Osteoblast (primary cell): ENCODE measurements around the gene PABPN1. TPM values are rescaled to one million over a fixed set of nuclear protein-coding genes. Genes with fewer than 3 reads are reported as not detected.

ENCODE experiments used
- DNase-seq: peaks from one replicate; pipeline ENCODE4 v3.0.0; 2011; ENCODE audit warnings: low spot score, mixed read lengths; ENCODE audit not compliant: insufficient read length; ENCODE audit errors: missing footprints
- H2AFZ ChIP-seq: 2 replicates; pipeline ENCODE4 v1.6.0; 2011; ENCODE audit warnings: mild to moderate bottlenecking, low read length
- H3K27ac ChIP-seq: 2 replicates; pipeline ENCODE4 v1.5.1; 2011; ENCODE audit warnings: mild to moderate bottlenecking, low read depth, low read length, moderate library complexity
- H3K27me3 ChIP-seq: 2 replicates; pipeline ENCODE4 v1.6.0; 2012; ENCODE audit warnings: mild to moderate bottlenecking, control low read depth, inconsistent platforms, low read length, moderate library complexity; ENCODE audit not compliant: insufficient read depth
- H3K36me3 ChIP-seq: 2 replicates; pipeline ENCODE4 v1.5.1; 2011; ENCODE audit warnings: mild to moderate bottlenecking, low read length, control low read depth, moderate library complexity; ENCODE audit not compliant: insufficient read depth
- H3K4me1 ChIP-seq: 2 replicates; pipeline ENCODE4 v1.5.1; 2011; ENCODE audit warnings: mild to moderate bottlenecking, low read length, control low read depth, moderate library complexity; ENCODE audit not compliant: insufficient read depth
- H3K4me2 ChIP-seq: 2 replicates; pipeline ENCODE4 v1.6.0; 2011; ENCODE audit warnings: mild to moderate bottlenecking, low read length; ENCODE audit not compliant: insufficient read depth
- H3K4me3 ChIP-seq: fragments of 200-600 bp; sonication (generic); 3 replicates; pipeline ENCODE4 v1.5.1; 2012; ENCODE audit warnings: mild to moderate bottlenecking, low read length, inconsistent platforms; ENCODE audit not compliant: insufficient read depth
- H3K79me2 ChIP-seq: 2 replicates; pipeline ENCODE4 v1.6.0; 2012; ENCODE audit warnings: mild to moderate bottlenecking, low read length, control low read depth, inconsistent platforms; ENCODE audit not compliant: insufficient read depth
- H3K9me3 ChIP-seq: 2 replicates; pipeline ENCODE4 v1.5.1; 2011; ENCODE audit warnings: low read depth, low read length, control low read depth
- H4K20me1 ChIP-seq: 2 replicates; pipeline ENCODE4 v1.6.0; 2012; ENCODE audit warnings: mild to moderate bottlenecking, low read length, control low read depth; ENCODE audit not compliant: insufficient read depth
- total RNA-seq: library from RNA; depleted of rRNA; stranded (reverse); fragments of >200 nt; gene quantifications from 2 replicates; pipeline ENCODE4 v1.2.3, GENCODE V29; 2012
- TF ChIP-seq, protein P1 (sequence below): IDR thresholded peaks from 2 replicates; pipeline ENCODE4 v1.5.1; 2011; ENCODE audit warnings: mild to moderate bottlenecking, low read depth, low read length, moderate library complexity; ENCODE audit errors: extremely low read depth

The PABPN1 gene
- total RNA-seq, 1 donor: 42.3 TPM

GRCh38 chr14:23349156-23349845 is 28.0 kb downstream of the PABPN1 start:
- no peaks in the 10 kb centered on the region for H3K36me3 ChIP-seq
- H3K4me3 ChIP-seq: no peak overlapping the region
- peak; percentile 74 for DNase-seq
- TF ChIP-seq, protein P1, sequence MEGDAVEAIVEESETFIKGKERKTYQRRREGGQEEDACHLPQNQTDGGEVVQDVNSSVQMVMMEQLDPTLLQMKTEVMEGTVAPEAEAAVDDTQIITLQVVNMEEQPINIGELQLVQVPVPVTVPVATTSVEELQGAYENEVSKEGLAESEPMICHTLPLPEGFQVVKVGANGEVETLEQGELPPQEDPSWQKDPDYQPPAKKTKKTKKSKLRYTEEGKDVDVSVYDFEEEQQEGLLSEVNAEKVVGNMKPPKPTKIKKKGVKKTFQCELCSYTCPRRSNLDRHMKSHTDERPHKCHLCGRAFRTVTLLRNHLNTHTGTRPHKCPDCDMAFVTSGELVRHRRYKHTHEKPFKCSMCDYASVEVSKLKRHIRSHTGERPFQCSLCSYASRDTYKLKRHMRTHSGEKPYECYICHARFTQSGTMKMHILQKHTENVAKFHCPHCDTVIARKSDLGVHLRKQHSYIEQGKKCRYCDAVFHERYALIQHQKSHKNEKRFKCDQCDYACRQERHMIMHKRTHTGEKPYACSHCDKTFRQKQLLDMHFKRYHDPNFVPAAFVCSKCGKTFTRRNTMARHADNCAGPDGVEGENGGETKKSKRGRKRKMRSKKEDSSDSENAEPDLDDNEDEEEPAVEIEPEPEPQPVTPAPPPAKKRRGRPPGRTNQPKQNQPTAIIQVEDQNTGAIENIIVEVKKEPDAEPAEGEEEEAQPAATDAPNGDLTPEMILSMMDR: no peak
- no peak overlapping the region for H3K27ac ChIP-seq
- H4K20me1 ChIP-seq: peaks cover 5% of the 10 kb centered on the region
- H2AFZ ChIP-seq: no peak overlapping the region
- H3K4me2 ChIP-seq: no peak overlapping the region
- H3K79me2 ChIP-seq: no peaks in the 10 kb centered on the region
- peaks cover 7% of the 10 kb centered on the region for H3K4me1 ChIP-seq
- H3K27me3 ChIP-seq: no peaks in the 10 kb centered on the region
- H3K9me3 ChIP-seq: no peaks in the 10 kb centered on the region

- Histone ChIP-seq H3K4me2 (peak overlapping the region; percentile 83), H3K27me3 (no peaks in the 10 kb centered on the region), H3K36me3 (no peaks in the 10 kb centered on the region), H3K9me3 (no peaks in the 10 kb centered on the region), H2AFZ (peak overlapping the region; percentile 30), H3K4me3 (peak overlapping the region; percentile 79), H3K27ac (no peak overlapping the region), H4K20me1 (peaks cover 5% of the 10 kb centered on the region), H3K4me1 (peaks cover 7% of the 10 kb centered on the region), H3K79me2 (no peaks in the 10 kb centered on the region)
- DNase-seq: peak; percentile 85
- TF ChIP-seq, protein P1: no peak
Observed at GRCh38 chr14:23351681-23352505, 30.6 kb downstream of the PABPN1 start.

GRCh38 chr14:23352506-23353432 is 31.5 kb downstream of the PABPN1 start, which contains the start of gene SLC22A17:
Gene SLC22A17 (minus strand): TSS chr14:23352887.
- no peaks in the 10 kb centered on the region for H3K9me3 ChIP-seq
- H3K4me1 ChIP-seq: peaks cover 7% of the 10 kb centered on the region
- no peaks in the 10 kb centered on the region for H3K27me3 ChIP-seq
- H3K36me3 ChIP-seq: peaks cover 6% of the 10 kb centered on the region
- peak within 1 kb of the TSS; percentile 79 for H3K4me3 ChIP-seq
- H3K79me2 ChIP-seq: no peaks in the 10 kb centered on the region
- DNase-seq: peak; percentile 98
- H2AFZ ChIP-seq: peak within 1 kb of the TSS; percentile 30
- H3K27ac ChIP-seq: no peak within 1 kb of the TSS
- TF ChIP-seq, protein P1: no peak
- peaks cover 5% of the 10 kb centered on the region for H4K20me1 ChIP-seq
- H3K4me2 ChIP-seq: peak within 1 kb of the TSS; percentile 83
